ENCODE results near the gene PVRIG. TPM values are rescaled to one million over a fixed set of nuclear protein-coding genes. Genes with fewer than 3 reads are reported as not detected.

The PVRIG gene
- total RNA-seq, 2 experiments from 2014 or later: 83.3 to 86.6 TPM

DNA sequence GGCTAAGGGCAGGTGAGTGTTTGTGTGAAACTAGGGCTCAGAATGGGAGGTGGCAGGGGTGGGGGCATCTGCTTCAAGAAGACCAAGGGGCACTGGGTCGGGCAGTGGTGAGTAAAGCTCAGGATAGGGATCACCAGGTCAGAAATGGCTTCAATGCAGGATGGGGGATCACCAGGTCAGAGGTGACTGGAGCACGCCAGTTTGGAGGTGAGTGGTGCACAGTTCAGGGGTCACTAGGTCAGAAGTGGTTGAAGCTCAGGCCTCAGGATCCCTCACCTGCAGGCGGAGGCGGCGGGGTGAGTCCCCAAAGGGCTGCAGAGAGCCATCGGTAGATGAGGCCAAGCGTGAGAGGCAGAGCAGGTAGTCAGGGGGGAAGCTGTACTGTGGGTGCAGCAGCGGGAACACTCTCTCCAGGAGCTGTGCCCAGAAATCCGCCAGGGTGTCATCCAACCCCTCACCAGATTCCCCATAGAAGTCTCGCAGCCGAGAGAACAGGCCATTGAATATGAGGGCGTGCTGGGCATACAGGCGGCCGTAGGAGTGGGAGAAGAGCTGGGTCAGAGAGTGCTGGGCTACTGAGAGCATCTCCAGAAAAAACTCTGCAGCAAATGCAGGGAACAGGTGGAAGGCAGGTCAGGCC lies 44.3 kb upstream of the PVRIG start:
- H3K27ac ChIP-seq (ENCODE audit: low read depth, low read length, poor library complexity, severe bottlenecking): no peak overlapping the region
- no TSS peak for BruUV-seq (replicated peaks)
- H3K36me3 ChIP-seq (ENCODE audit: insufficient read depth, low read length): peaks cover 9% of the 10 kb centered on the region; the same call in 1 of the 2 replicates
- H3K4me2 ChIP-seq (ENCODE audit: low read length): peak overlapping the region; percentile 24; the same call in 1 of the 2 replicates
- no peaks in the 10 kb centered on the region for H3K9me2 ChIP-seq (ENCODE audit: insufficient read depth, low read length)
- peaks cover 6% of the 10 kb centered on the region; the same call in 1 of the 2 replicates for H3K79me2 ChIP-seq (ENCODE audit: insufficient read depth, low read depth, low read length)
- H4K20me1 ChIP-seq (ENCODE audit: insufficient read depth, low read length): no peaks in the 10 kb centered on the region
- H3K9me3 ChIP-seq (ENCODE audit: low read length): no peaks in the 10 kb centered on the region
- no peak for DNase-seq (ENCODE audit: low spot score)
- TF ChIP-seq, protein P1, sequence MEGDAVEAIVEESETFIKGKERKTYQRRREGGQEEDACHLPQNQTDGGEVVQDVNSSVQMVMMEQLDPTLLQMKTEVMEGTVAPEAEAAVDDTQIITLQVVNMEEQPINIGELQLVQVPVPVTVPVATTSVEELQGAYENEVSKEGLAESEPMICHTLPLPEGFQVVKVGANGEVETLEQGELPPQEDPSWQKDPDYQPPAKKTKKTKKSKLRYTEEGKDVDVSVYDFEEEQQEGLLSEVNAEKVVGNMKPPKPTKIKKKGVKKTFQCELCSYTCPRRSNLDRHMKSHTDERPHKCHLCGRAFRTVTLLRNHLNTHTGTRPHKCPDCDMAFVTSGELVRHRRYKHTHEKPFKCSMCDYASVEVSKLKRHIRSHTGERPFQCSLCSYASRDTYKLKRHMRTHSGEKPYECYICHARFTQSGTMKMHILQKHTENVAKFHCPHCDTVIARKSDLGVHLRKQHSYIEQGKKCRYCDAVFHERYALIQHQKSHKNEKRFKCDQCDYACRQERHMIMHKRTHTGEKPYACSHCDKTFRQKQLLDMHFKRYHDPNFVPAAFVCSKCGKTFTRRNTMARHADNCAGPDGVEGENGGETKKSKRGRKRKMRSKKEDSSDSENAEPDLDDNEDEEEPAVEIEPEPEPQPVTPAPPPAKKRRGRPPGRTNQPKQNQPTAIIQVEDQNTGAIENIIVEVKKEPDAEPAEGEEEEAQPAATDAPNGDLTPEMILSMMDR (conservative IDR thresholded peaks at IDR 0.05; ENCODE audit: low read length): no peak
- TF ChIP-seq EZH2phosphoT487 (IDR thresholded peaks at IDR 0.05; ENCODE audit: borderline replicate concordance, low read depth, low read length): no peak
- ChIA-PET CTCF (ENCODE audit: unreplicated experiment) (no interaction called here), POLR2A (interaction anchor here (0.7 to 1.0 kb wide), 2 partner anchors 15 to 16 kb away, joined by 3 to 4 read pairs; no protein-coding TSS in a partner anchor)
- peaks cover 76% of the 10 kb centered on the region for H3K4me1 ChIP-seq (ENCODE audit: insufficient read depth, low read length, poor library complexity, severe bottlenecking)
- H3K4me3 ChIP-seq (ENCODE audit: low read depth, low read length, poor library complexity, severe bottlenecking): no peak overlapping the region
- no peak overlapping the region for H2AFZ ChIP-seq (ENCODE audit: low read length)
- intact Hi-C loops (cut with micrococcal nuclease; ENCODE audit: unreplicated experiment): no loop called here

DNA sequence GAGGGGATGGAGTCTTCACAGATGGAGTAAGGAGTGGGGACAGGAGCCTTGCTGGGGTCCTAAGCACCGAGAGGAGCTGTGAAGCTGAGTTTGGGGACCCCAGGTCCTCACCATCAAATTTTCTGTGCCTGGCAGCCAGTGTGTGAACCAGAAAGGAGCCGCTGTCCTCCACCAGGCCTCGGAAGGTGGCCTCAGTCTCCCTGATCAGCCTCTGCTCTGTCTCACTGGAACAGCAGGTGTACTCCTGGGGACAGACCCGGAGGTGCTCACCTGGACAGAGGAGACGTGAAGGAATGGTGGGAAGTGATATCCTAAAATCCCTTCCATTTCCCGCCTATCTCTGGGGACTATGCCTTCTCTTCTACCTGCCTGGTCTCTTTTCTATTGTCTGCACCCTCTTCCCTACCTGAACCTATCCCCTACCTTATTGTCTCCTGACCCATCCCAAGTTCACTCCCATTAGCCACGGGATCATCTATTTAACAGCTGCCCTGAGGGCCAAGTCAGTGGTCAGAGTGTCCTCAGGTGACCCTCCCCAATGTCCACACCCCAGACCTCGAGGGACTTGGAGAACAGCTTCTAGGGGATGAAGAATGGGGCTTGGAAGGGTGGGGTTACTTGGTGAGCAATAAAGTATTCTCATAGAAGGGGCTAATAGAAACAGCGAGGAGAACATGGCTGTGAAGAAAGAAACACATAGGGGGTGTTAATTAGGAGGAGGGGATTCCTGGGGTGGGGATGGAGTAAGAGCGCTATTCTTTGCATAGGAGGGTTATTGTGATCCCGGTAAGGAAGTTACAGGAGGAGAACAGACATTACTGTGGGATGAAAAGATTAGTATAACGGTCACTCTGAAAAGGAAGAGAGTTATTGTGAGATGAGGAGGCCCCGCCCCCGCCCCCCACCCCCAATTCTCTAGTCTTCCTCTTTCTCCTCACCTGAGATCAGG lies 43.4 kb upstream of the PVRIG start:
- POLR2A ChIA-PET: interaction anchor here (1.0 to 1.5 kb wide), 4 partner anchors 17 to 42 kb away, joined by 3 to 8 read pairs (median 6); partner anchors contain the start of gene LAMTOR4
- TF ChIP-seq, protein P1 (conservative IDR thresholded peaks at IDR 0.05; ENCODE audit: low read length): no peak
- no peak for TF ChIP-seq EZH2phosphoT487 (IDR thresholded peaks at IDR 0.05; ENCODE audit: borderline replicate concordance, low read depth, low read length)
- CTCF ChIA-PET (ENCODE audit: unreplicated experiment): interaction anchor here (0.6 kb wide), 1 partner anchor 1927 kb away, joined by 3 read pairs; no protein-coding TSS in a partner anchor
- no peak overlapping the region; the same call in 1 of the 2 replicates for H2AFZ ChIP-seq (ENCODE audit: low read length)
- BruUV-seq (replicated peaks): TSS peak; percentile 65
- intact Hi-C loops (cut with micrococcal nuclease; ENCODE audit: unreplicated experiment): no loop called here
- peaks cover 6% of the 10 kb centered on the region; the same call in 1 of the 2 replicates for H3K79me2 ChIP-seq (ENCODE audit: insufficient read depth, low read depth, low read length)
- peak overlapping the region; percentile 95 for H3K4me3 ChIP-seq (ENCODE audit: low read depth, low read length, poor library complexity, severe bottlenecking)
- peaks cover 76% of the 10 kb centered on the region for H3K4me1 ChIP-seq (ENCODE audit: insufficient read depth, low read length, poor library complexity, severe bottlenecking)
- no peaks in the 10 kb centered on the region for H3K9me2 ChIP-seq (ENCODE audit: insufficient read depth, low read length)
- no peaks in the 10 kb centered on the region for H3K9me3 ChIP-seq (ENCODE audit: low read length)
- H3K27ac ChIP-seq (ENCODE audit: low read depth, low read length, poor library complexity, severe bottlenecking): peak overlapping the region; percentile 39
- peaks cover 9% of the 10 kb centered on the region; the same call in 1 of the 2 replicates for H3K36me3 ChIP-seq (ENCODE audit: insufficient read depth, low read length)
- H3K4me2 ChIP-seq (ENCODE audit: low read length): peak overlapping the region; percentile 99
- no peak for DNase-seq (ENCODE audit: low spot score)
- H4K20me1 ChIP-seq (ENCODE audit: insufficient read depth, low read length): no peaks in the 10 kb centered on the region

Measured in OCI-LY7 (cell line).